Activated CD8-positive, alpha-beta T cell treated with anti-CD3 and anti-CD28 coated beads, Interleukin-2, amount 10 ng/mL, durations not matched to agents 7 days and 5 days (primary cell): ENCODE results near the gene PRPF38A. TPM values are rescaled to one million over a fixed set of nuclear protein-coding genes. Genes with fewer than 3 reads are reported as not detected.
A peak's percentile ranks its signal among the peaks of the same experiment; 100 is the strongest.

Source experiments
- ATAC-seq: fragments of 150-1000 bp; cut with Tn5 transposase; one replicate; pipeline ENCODE4 v1.10.0; 2021; ENCODE audit warnings: moderate library complexity
- CTCF ChIA-PET: fragments of 350-600 bp; sonication (Branson Sonifier 250); formaldehyde crosslinking; loops from one replicate; lab custom pipeline; 2021; ENCODE audit warnings: antibody characterized with exemption; lab: Charles Lee
- POLR2A ChIA-PET: fragments of 350-600 bp; sonication (Branson Sonifier 250); formaldehyde crosslinking; loops from one replicate; lab custom pipeline; 2021; ENCODE audit warnings: antibody characterized with exemption; lab: Charles Lee
- DNase-seq: peaks from one replicate; pipeline ENCODE4 v3.0.0-alpha.2; 2020
- H3K27ac Mint-ChIP-seq: one replicate; pipeline ENCODE4 v1.8.0; 2021; ENCODE audit warnings: mild to moderate bottlenecking, mixed read lengths
- H3K27me3 Mint-ChIP-seq: one replicate; pipeline ENCODE4 v1.8.0; 2021; ENCODE audit warnings: low read depth, mixed read lengths
- H3K36me3 Mint-ChIP-seq: one replicate; pipeline ENCODE4 v1.8.0; 2021; ENCODE audit warnings: low read depth, mixed read lengths
- H3K4me1 Mint-ChIP-seq: one replicate; pipeline ENCODE4 v1.8.0; 2021; ENCODE audit warnings: low read depth, mixed read lengths
- H3K4me3 Mint-ChIP-seq: one replicate; pipeline ENCODE4 v1.8.0; 2021; ENCODE audit warnings: mild to moderate bottlenecking, mixed read lengths
- H3K9me3 Mint-ChIP-seq: one replicate; pipeline ENCODE4 v1.8.0; 2022; ENCODE audit warnings: mixed read lengths; ENCODE audit not compliant: insufficient read depth
- total RNA-seq, 2 experiments: library from RNA; stranded (reverse); gene quantifications; one replicate each; pipeline ENCODE4 v1.2.3, GENCODE V29; 2021

The PRPF38A gene
- 100 to 1,000 TPM; 102 to 104 TPM for total RNA-seq

GRCh38 chr1:52404116-52404974 is at the start of gene PRPF38A, which contains the start of gene ORC1:
TSS of gene PRPF38A (plus strand) at chr1:52404602. CDS start at chr1:52404750, 148 bp downstream.
TSS of gene ORC1 (minus strand) at chr1:52404423. CDS start at chr1:52402223, 2,200 bp downstream.
- ChIA-PET CTCF (interaction anchor here (0.7 to 3.2 kb wide), 23 partner anchors 9 to 1615 kb away, joined by 3 to 34 read pairs (median 4); partner anchors contain the start of gene TUT4), POLR2A (interaction anchor here (0.5 to 4.0 kb wide), 38 partner anchors 10 to 560 kb away, joined by 3 to 43 read pairs (median 4); partner anchors contain the start of genes CC2D1B, KTI12, SHISAL2A and TUT4)
- Mint-ChIP-seq H3K4me1 (peaks cover 54% of the 10 kb centered on the region), H3K9me3 (no peaks in the 10 kb centered on the region), H3K27me3 (no peaks in the 10 kb centered on the region), H3K36me3 (peaks cover 62% of the 10 kb centered on the region), H3K27ac (peak within 1 kb of the TSS; percentile 100), H3K4me3 (peak within 1 kb of the TSS; percentile 100)
- ATAC-seq (peak; percentile 92), DNase-seq (peak; percentile 99)

- Mint-ChIP-seq H3K27ac (no peak overlapping the region), H3K9me3 (no peaks in the 10 kb centered on the region), H3K27me3 (no peaks in the 10 kb centered on the region), H3K4me1 (no peaks in the 10 kb centered on the region), H3K36me3 (peaks cover 72% of the 10 kb centered on the region), H3K4me3 (no peak overlapping the region)
- ChIA-PET POLR2A (no interaction called here), CTCF (no interaction called here)
- no peak for DNase-seq
- no peak for ATAC-seq
Measured at GRCh38 chr1:52355436-52355835, 49.0 kb upstream of the PRPF38A start.

- Mint-ChIP-seq H3K4me3 (no peak overlapping the region), H3K27me3 (no peaks in the 10 kb centered on the region), H3K9me3 (no peaks in the 10 kb centered on the region), H3K27ac (no peak overlapping the region), H3K36me3 (peaks cover 75% of the 10 kb centered on the region), H3K4me1 (no peaks in the 10 kb centered on the region)
- ChIA-PET POLR2A (no interaction called here), CTCF (no interaction called here)
- ATAC-seq (no peak), DNase-seq (no peak)
Measured at GRCh38 chr1:52355847-52356505, 48.4 kb upstream of the PRPF38A start.

GRCh38 chr1:52356818-52357355 is 47.5 kb upstream of the PRPF38A start:
- no peak for DNase-seq
- no peak overlapping the region for H3K4me3 Mint-ChIP-seq
- POLR2A ChIA-PET: no interaction called here
- peaks cover 81% of the 10 kb centered on the region for H3K36me3 Mint-ChIP-seq
- H3K27me3 Mint-ChIP-seq: no peaks in the 10 kb centered on the region
- no peaks in the 10 kb centered on the region for H3K4me1 Mint-ChIP-seq
- no peaks in the 10 kb centered on the region for H3K9me3 Mint-ChIP-seq
- CTCF ChIA-PET: no interaction called here
- ATAC-seq: no peak
- no peak overlapping the region for H3K27ac Mint-ChIP-seq

- ChIA-PET POLR2A (no interaction called here), CTCF (no interaction called here)
- H3K27ac Mint-ChIP-seq: no peak overlapping the region
- H3K4me1 Mint-ChIP-seq: no peaks in the 10 kb centered on the region
- H3K4me3 Mint-ChIP-seq: no peak overlapping the region
- H3K9me3 Mint-ChIP-seq: no peaks in the 10 kb centered on the region
- no peak for DNase-seq
- peaks cover 80% of the 10 kb centered on the region for H3K36me3 Mint-ChIP-seq
- H3K27me3 Mint-ChIP-seq: no peaks in the 10 kb centered on the region
- ATAC-seq: no peak
Measured at GRCh38 chr1:52357397-52357796, 47.0 kb upstream of the PRPF38A start.

- CTCF ChIA-PET: no interaction called here
- H3K27ac Mint-ChIP-seq: no peak overlapping the region
- H3K27me3 Mint-ChIP-seq: no peaks in the 10 kb centered on the region
- DNase-seq: no peak
- POLR2A ChIA-PET: no interaction called here
- no peak for ATAC-seq
- H3K4me3 Mint-ChIP-seq: no peak overlapping the region
- H3K36me3 Mint-ChIP-seq: peaks cover 76% of the 10 kb centered on the region
- no peaks in the 10 kb centered on the region for H3K9me3 Mint-ChIP-seq
- peaks cover 5% of the 10 kb centered on the region for H3K4me1 Mint-ChIP-seq
Measured at GRCh38 chr1:52358851-52359497, 45.4 kb upstream of the PRPF38A start.

GRCh38 chr1:52359676-52360594 is 44.5 kb upstream of the PRPF38A start:
- DNase-seq (no peak), ATAC-seq (no peak)
- ChIA-PET CTCF (no interaction called here), POLR2A (no interaction called here)
- no peaks in the 10 kb centered on the region for H3K9me3 Mint-ChIP-seq
- H3K4me1 Mint-ChIP-seq: peaks cover 14% of the 10 kb centered on the region
- H3K27ac Mint-ChIP-seq: no peak overlapping the region
- H3K27me3 Mint-ChIP-seq: no peaks in the 10 kb centered on the region
- H3K4me3 Mint-ChIP-seq: no peak overlapping the region
- H3K36me3 Mint-ChIP-seq: peaks cover 75% of the 10 kb centered on the region

GRCh38 chr1:52360595-52360968 is 43.8 kb upstream of the PRPF38A start:
- CTCF ChIA-PET: no interaction called here
- H3K27me3 Mint-ChIP-seq: no peaks in the 10 kb centered on the region
- no peak for ATAC-seq
- peaks cover 18% of the 10 kb centered on the region for H3K4me1 Mint-ChIP-seq
- H3K4me3 Mint-ChIP-seq: no peak overlapping the region
- POLR2A ChIA-PET: interaction anchor here (1.2 kb wide), 1 partner anchor 44 kb away, joined by 3 read pairs; the partner anchor contains the start of genes ORC1 and PRPF38A
- H3K27ac Mint-ChIP-seq: no peak overlapping the region
- no peak for DNase-seq
- H3K9me3 Mint-ChIP-seq: no peaks in the 10 kb centered on the region
- peaks cover 73% of the 10 kb centered on the region for H3K36me3 Mint-ChIP-seq

GRCh38 chr1:52364235-52364839 is 40.1 kb upstream of the PRPF38A start:
- Mint-ChIP-seq H3K4me1 (peaks cover 40% of the 10 kb centered on the region), H3K27ac (peak overlapping the region; percentile 98), H3K4me3 (peak overlapping the region; percentile 90), H3K27me3 (no peaks in the 10 kb centered on the region), H3K9me3 (no peaks in the 10 kb centered on the region), H3K36me3 (peaks cover 41% of the 10 kb centered on the region)
- no peak for ATAC-seq
- peak; percentile 34 for DNase-seq
- CTCF ChIA-PET: interaction anchor here (1.1 kb wide), 1 partner anchor 39 kb away, joined by 5 read pairs; the partner anchor contains the start of genes ORC1 and PRPF38A
- POLR2A ChIA-PET: interaction anchor here (0.7 to 2.5 kb wide), 3 partner anchors 13 to 485 kb away, joined by 3 to 21 read pairs (median 4); partner anchors contain the start of genes ORC1 and PRPF38A

GRCh38 chr1:52365071-52365745 is 39.2 kb upstream of the PRPF38A start:
- DNase-seq: no peak
- peaks cover 40% of the 10 kb centered on the region for H3K4me1 Mint-ChIP-seq
- no peak for ATAC-seq

More at GRCh38 chr1:52365071-52365745, 39.2 kb upstream of the PRPF38A start:
- H3K27ac Mint-ChIP-seq: peak overlapping the region; percentile 98
- H3K4me3 Mint-ChIP-seq: peak overlapping the region; percentile 90
- ChIA-PET CTCF (interaction anchor here (1.1 to 1.3 kb wide), 2 partner anchors 19 to 39 kb away, joined by 3 to 5 read pairs; partner anchors contain the start of genes ORC1 and PRPF38A), POLR2A (interaction anchor here (0.6 to 2.5 kb wide), 8 partner anchors 14 to 486 kb away, joined by 3 to 21 read pairs (median 4); partner anchors contain the start of genes ORC1 and PRPF38A)
- no peaks in the 10 kb centered on the region for H3K9me3 Mint-ChIP-seq
- peaks cover 38% of the 10 kb centered on the region for H3K36me3 Mint-ChIP-seq
- H3K27me3 Mint-ChIP-seq: no peaks in the 10 kb centered on the region
